GM18505 (cell line): ENCODE measurements around the gene OR3A2.
"Not testable (repeated sequence)": the region's sequence is repeated elsewhere in the genome, so short reads cannot be mapped to it uniquely, and the experiment has no call there.

Source experiments
- ATAC-seq: cut with Tn5 transposase; IDR thresholded peaks from one replicate; pipeline ENCODE4 v1.9.1; 2021; ENCODE audit not compliant: unreplicated experiment
- POLR2A ChIP-seq: IDR thresholded peaks from 4 replicates; pipeline ENCODE4 v1.6.1; 2011; ENCODE audit warnings: borderline replicate concordance; ENCODE audit not compliant: insufficient read depth, insufficient read length; ENCODE audit errors: extremely low read depth

OR3A2 gene

DNA sequence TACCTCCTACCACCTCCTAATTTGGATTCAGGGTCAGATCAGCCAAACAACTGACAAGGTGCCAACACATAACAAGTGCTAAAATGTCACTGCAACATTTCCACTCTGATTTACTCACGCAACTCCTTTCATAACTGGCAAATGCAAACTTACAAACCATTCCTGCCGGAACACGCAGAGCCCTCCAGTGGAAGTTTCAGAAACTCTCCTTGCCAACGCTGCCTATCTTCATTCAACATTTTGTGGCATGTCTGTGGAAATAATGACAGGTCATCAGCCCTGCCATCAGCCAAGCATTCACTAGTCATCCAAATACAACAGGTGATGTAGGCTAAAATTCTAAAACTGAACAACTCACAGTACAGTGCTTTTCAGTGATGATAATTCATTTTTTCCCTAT lies 50.2 kb downstream of the OR3A2 start:
- TF ChIP-seq POLR2A, result no peak

DNA sequence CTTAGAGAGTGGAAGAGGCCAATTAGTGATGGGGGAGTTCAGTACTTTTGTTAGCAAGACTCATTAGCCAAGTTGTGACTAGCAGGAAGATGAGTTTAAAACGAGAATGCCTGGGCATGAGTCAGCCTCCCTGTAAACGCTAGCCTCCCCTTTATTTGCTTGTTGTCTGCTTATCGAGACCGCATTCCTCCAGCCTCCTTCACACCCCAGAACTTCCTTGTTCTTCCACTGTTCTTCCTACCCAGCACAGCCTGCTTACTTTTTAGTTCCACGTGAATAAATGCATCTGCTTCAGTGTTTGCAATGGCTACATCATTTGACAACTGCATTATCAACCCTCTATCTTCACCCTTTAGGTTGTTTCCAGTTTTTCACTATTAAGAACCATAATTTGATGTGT lies 67.8 kb downstream of the OR3A2 start:
- ATAC-seq, result no peak
- no peak for TF ChIP-seq POLR2A

More for the DNA sequence above, 50.2 kb downstream of the OR3A2 start:
- ATAC-seq, result no peak

DNA sequence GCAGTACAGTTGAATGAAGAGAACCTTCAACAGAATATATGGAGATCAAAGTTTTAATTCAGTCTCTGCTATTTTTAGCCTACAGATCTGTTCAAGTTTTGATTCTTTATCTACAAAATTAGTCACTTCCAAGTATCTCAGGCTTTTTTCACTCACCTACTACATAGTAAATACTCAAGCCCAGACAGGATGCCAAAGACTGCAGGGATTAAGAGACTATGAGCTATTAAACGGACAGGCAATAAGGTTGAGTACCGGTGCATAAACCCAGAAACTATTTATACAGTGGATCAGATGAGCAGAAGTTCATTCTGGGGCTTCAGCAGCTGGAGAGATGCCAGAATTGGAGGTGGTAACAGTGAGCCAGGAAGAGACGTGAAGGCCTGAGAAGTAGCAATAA lies 69.3 kb downstream of the OR3A2 start:
- ATAC-seq, result no peak
- TF ChIP-seq POLR2A, result no peak

DNA sequence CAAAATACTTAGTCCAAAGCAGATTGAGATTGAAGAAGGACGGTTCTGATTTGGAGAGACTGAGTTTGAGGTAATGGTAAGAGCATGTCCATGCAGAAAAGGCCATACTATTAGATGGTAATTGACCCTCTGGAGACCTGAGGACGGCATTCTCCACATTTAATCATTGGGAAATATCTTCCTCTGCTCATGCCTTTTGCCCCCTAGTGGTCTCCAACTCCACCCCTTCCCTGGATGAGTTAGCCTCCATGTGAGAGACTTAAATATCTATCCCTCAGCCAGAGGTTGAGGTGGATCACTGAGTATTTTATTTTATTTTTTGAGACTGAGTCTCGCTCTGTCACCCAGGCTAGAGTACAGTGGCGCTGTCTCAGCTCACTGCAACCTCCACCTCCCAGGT lies 77.5 kb downstream of the OR3A2 start:
- no peak for TF ChIP-seq POLR2A
- no peak for ATAC-seq

DNA sequence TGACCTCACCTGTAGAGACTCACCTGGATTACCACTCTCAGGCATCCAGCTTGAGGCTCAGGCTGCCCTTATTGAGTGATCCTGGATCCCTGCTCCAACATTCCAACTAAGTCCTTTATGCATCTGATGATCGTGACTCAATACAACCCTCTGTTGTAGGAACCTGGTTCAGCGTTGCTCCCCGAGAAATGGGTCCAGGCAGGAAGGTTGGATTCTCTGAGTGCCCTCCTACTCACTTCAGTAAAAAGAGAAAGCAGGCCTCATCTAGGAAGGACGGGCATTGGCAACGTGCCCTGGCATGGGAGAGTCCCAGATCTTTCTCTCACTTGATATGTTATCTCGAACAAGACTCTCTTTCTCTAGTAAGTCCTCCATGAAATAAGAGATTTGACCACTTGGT lies 87.8 kb downstream of the OR3A2 start, which contains the start of gene OR3A1:
Gene OR3A1, minus strand, starts transcription at position 101 of the 400 bp plus-strand sequence. CDS start 5,778 bp downstream, outside the sequence.
- no peak for TF ChIP-seq POLR2A
- ATAC-seq, result no peak

DNA sequence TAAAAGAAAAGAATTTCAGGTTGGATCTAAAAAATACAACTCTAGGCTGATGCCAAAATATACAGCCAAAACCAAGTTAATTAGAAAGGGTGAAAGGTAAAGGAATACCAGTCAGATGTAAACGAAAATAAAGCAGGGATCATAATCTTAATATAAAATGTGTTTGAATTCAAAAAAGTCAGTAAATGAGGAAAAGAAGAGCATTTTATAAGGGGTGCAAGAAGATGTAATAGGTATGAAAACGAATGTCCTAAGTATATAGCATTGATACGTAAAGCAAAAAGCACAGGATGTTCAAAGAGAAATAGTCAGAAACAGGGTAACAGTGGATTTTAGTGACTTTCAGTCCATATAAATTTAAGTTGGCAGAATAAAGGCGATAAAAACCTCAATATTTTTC lies 90.5 kb downstream of the OR3A2 start:
- no peak for ATAC-seq

DNA sequence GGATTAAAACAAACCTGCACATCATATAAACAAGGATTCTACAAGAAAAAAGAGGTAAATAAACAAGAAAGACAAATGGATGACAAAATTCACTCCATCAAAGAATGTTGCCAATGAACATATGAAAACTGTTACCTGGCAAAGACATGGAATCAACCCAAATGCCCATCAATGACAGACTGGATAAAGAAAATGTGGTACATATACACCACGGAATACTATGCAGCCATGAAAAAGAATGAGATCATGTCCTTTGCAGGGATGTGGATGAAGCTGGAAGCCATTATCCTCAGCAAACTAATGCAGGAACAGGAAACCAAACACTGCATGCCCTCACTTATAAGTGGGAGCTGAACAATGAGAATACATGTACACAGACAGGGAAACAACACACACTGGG lies 92.6 kb downstream of the OR3A2 start:
- ATAC-seq, result not testable (repeated sequence)

More for the DNA sequence above, 90.5 kb downstream of the OR3A2 start:
- no peak for TF ChIP-seq POLR2A

DNA sequence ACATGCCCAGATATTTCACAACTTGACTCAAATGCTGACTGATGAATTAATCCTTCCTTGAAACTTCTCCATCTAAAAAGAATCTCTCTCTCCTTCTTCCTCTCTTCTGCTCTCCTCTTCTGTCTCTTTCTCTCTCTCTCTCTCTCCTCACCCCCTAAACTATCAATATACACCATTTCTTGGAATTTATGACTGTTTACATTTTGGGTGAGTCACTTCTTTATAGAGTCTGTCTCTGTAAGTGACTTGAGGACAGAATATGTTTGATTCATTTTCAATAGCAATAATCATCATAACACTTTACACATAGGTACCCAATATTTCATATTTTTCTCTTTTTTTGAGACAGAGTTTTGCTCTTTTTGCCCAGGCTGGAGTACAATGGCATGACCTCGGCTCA lies 103.2 kb downstream of the OR3A2 start:
- TF ChIP-seq POLR2A, result no peak
- ATAC-seq, result no peak

DNA sequence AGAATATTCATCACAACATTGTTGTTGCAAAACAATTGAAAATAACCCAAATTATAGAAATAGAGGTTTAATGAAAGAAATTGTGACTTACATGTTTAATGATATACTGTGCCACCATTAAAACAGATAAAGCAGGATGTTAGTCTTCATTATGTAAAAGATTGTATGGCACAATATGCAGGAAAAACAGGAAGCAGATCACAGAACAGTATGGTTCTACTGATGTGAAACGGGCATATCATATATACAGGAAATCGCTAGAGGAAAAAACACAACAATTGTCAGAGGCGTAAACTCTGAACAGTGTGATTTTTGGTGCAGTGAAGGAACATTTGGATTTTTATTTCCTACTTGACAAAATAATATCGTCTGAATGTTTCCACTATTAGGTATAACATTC lies 110.0 kb downstream of the OR3A2 start:
- no peak for TF ChIP-seq POLR2A
- ATAC-seq, result no peak

DNA sequence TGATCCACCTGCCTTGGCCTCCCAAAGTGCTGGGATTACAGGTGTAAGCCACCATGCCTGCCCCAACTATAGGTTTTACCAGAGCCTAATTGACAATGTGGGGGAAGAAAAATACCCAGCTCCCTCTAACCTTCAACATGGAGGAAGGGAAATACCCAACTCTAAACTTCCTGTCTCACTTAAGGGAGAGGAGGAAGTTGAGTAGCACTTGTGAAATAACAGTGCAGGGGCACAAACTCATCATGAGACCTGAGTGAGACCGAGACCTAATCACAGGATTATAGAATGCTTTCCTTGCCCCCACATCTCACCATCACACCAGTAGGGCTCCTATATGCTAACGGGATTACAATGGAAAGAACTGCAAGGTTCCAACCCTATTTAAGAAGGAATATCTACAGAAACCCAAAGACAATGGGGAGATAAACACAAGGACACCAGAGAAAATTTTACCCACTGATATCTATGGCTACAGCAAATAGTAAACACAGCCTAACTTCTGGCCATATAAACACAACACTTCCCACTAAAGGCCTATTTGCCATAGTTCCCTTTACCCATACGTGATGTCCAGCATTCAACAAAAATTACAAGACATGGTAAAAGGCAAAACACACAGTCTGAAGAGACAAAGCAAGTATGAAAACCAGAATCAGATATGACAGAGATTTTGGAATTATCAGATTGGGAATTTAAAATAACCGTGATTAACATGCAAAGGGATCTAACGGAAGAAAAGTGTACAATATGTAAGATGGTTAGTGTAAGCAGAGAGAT lies 114.8 kb downstream of the OR3A2 start:
- no peak for TF ChIP-seq POLR2A
- no peak for ATAC-seq

DNA sequence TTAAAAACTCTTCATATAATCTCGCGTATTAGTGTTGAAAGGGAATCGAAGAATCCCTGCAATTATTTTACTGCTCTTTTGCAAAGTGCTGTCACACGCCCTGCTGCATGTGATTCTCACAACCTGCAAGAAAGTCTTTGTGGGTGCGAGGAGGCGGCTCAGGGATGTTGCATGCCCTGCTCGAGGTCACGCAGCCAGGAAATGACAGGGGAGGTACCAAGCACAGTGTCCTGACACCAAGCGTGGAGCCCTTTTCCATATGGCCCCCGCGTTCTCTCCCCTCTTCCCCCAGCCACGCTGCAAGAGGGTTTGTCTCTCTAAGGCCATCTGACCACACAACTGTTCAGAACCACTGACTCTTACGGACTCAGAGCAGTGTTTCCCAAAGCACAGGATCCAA lies 125.5 kb downstream of the OR3A2 start:
- no peak for TF ChIP-seq POLR2A
- ATAC-seq, result no peak

DNA sequence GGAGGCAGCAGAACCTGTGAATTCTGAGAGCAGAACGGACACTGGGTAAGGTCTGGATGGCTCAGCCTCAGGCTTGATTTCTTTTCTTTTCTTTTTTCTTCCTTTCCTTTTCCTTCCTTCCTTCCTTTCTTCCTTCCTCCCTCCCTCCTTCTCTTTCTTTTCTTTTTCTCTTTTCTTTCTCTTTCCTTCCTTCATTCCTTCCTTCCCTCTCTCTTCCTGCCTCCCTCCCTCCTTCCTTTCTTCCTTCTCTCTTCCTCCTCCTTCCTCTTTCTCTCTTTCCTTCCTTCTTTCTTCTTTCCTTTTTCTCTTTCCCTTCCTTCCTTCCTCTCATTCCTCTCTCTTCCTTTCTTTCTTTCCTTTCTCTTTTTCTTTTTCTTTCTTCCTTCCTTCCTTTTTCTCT lies 125.9 kb downstream of the OR3A2 start:
- no peak for TF ChIP-seq POLR2A
- ATAC-seq, result no peak

DNA sequence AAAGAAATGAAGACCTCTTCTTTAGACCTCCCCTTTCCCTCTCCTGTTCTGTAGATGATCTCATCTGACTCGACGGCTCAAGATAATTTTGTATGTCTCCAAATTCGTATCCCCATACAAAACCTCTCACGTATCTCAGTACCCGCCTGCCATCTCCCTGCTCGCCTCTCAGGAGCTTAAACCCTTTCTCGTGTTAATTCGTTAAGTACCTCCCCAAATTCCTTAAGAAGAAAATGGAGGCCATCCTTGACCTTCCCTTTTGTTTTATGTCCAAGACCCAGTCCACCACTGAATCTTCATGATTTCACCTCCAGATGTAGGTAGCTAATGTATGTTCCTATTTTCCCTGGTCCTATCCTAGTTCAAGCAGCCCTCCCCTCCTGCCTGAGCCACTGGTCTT lies 129.5 kb downstream of the OR3A2 start:
- no peak for ATAC-seq
- TF ChIP-seq POLR2A, result no peak

DNA sequence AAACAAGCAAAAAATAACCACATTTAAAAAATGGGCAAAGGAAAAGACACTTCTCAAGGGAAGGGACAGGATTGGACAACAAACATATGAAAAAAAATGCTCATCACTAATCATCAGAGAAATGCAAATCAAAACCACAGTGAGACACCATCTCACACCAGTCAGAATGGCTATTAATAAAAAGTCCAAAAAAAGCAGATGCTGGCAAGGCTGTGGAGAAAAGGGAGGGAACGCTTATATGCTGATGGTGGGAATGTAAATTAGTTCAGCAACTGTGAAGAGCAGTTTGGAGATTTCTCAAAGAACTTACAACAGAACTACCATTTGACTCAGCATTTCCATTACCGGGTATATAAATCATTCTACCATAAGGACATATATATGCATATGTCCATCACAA lies 137.1 kb downstream of the OR3A2 start:
- not testable (repeated sequence) for ATAC-seq

DNA sequence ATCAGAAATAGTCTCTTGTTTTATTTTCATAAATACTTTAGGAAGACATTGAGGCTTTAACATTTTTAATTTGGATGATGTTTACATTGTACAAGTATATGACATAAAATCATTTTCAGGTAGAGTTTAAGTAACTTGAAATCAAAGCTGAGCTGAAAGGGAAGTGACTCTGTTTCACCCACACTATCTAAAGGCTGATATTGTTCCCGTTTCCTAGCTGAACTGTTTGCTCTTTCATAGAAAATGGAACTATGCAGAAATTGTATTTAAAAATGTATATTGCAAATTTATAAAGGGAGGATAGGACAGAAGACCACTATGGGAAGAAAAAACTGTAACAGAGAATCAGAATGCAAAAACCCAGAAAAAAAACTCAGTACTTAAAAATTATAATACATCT lies 141.3 kb downstream of the OR3A2 start:
- not testable (repeated sequence) for ATAC-seq

DNA sequence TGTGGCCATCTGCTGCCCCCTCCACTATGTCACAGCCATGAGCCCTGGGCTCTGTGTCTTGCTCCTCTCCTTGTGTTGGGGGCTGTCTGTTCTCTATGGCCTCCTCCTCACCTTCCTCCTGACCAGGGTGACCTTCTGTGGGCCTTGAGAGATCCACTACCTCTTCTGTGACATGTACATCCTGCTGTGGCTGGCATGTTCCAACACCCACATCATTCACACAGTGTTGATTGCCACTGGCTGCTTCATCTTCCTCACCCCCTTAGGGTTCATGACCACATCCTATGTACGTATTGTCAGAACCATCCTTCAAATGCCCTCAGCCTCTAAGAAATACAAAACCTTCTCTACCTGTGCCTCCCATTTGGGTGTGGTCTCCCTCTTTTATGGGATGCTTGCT lies 145.1 kb downstream of the OR3A2 start:
- ATAC-seq, result not testable (repeated sequence)

DNA sequence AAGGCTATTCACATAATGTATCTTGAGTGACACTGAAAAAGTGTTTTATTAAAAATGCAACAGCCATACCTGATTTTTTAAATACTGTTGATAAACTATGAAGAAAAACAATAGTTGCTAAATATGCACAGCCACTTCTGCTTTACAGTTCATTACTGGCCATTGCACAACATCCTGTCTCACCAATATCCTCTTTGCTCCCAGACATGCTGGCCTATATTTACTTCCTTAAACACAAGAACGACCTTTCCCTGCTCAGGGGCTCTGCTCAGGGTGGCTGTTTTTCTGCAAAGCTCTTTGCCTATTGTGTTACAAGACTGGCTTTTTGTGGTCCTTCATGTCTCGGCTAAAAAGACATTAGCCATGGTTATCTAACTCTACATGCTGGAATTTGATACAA lies 147.4 kb downstream of the OR3A2 start:
- not testable (repeated sequence) for ATAC-seq

DNA sequence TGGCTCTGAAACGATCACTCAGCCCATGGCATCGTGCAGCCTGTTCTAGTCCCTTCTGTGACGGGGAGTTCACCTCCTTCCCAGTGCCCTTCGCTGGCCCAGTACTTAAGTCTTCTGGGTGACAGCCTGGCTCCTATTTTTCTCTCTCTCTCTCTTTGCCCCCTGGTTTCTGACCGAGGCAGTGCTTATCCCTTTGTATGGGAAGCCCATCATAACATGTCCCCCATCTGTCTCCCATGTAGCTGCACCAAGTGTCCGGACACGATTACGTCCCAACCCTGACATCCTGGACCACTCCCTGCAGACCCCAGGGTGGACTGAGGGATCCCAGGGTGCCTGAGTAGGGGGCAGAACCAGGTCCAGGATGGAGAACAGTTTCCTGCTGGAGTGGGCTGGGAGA lies 153.8 kb downstream of the OR3A2 start:
- not testable (repeated sequence) for ATAC-seq
